GM10248 (cell line): Measurements from ENCODE around the gene ADAM20.

Source experiments
- CTCF ChIA-PET: fragments of 300-600 bp; sonication (Branson Sonifier 250); formaldehyde crosslinking; extraction: SDS; loops from one replicate; lab custom pipeline; 2021; ENCODE audit warnings: antibody characterized with exemption; lab: Yijun Ruan, JAX
- POLR2A ChIA-PET: fragments of 350-650 bp; sonication (Branson Sonifier 250); formaldehyde crosslinking; extraction: SDS; loops from one replicate; lab custom pipeline; 2020; ENCODE audit warnings: antibody characterized with exemption; lab: Yijun Ruan, JAX
- DNase-seq: peaks from one replicate; pipeline ENCODE4 v3.0.0; 2012; ENCODE audit errors: extremely low spot score
- CTCF ChIP-seq: IDR thresholded peaks from 2 replicates; pipeline ENCODE4 v1.5.1; 2012; ENCODE audit warnings: mild to moderate bottlenecking, low read depth; ENCODE audit errors: extremely low read depth, missing control alignments, control extremely low read depth

The ADAM20 gene

GRCh38 chr14:70534904-70535303 lies at the start of gene ADAM20:
TSS of gene ADAM20 (minus strand) at chr14:70535004. CDS start at chr14:70524757, 10,247 bp downstream.
- CTCF ChIA-PET, result interaction anchor here (1.0 kb wide), 1 partner anchor 20 kb away, joined by 3 read pairs; no protein-coding TSS in a partner anchor
- TF ChIP-seq CTCF, result no peak
- no peak for DNase-seq
- POLR2A ChIA-PET, result no interaction called here

- TF ChIP-seq CTCF, result no peak
- no peak for DNase-seq
- POLR2A ChIA-PET, result no interaction called here
- CTCF ChIA-PET, result no interaction called here
These were observed 42.1 kb upstream of the ADAM20 start for GRCh38 chr14:70576891-70577290.

GRCh38 chr14:70573050-70573449 lies 38.2 kb upstream of the ADAM20 start:
- no peak for TF ChIP-seq CTCF
- CTCF ChIA-PET, result no interaction called here
- POLR2A ChIA-PET, result no interaction called here
- no peak for DNase-seq

- DNase-seq, result no peak
- no peak for TF ChIP-seq CTCF
- CTCF ChIA-PET, result no interaction called here
- POLR2A ChIA-PET, result no interaction called here
These were observed 36.3 kb upstream of the ADAM20 start for GRCh38 chr14:70571139-70571538.

- peak; percentile 35 for DNase-seq
- peak; percentile 33 for TF ChIP-seq CTCF
- CTCF ChIA-PET, result interaction anchor here (0.7 to 1.8 kb wide), 7 partner anchors 8 to 480 kb away, joined by 3 to 6 read pairs (median 4); no protein-coding TSS in a partner anchor
- POLR2A ChIA-PET, result no interaction called here
These were observed 33.0 kb upstream of the ADAM20 start for GRCh38 chr14:70567791-70568190.

GRCh38 chr14:70563869-70564268 lies 29.1 kb upstream of the ADAM20 start:
- TF ChIP-seq CTCF, result no peak
- ChIA-PET POLR2A (interaction anchor here (0.6 kb wide), 1 partner anchor 592 kb away, joined by 3 read pairs; no protein-coding TSS in a partner anchor), CTCF (no interaction called here)
- no peak for DNase-seq

- ChIA-PET CTCF (no interaction called here), POLR2A (no interaction called here)
- no peak for TF ChIP-seq CTCF
- no peak for DNase-seq
These were observed 28.6 kb upstream of the ADAM20 start for GRCh38 chr14:70563417-70563816.
